HG03097 (cell line): ENCODE results near the gene RYR1.
"Not testable (repeated sequence)": the region's sequence is repeated elsewhere in the genome, so short reads cannot be mapped to it uniquely, and the experiment has no call there.

Experiments used
- ATAC-seq: cut with Tn5 transposase; IDR thresholded peaks from one replicate; pipeline ENCODE4 v1.9.1; 2021; ENCODE audit not compliant: unreplicated experiment, low FRiP score

The RYR1 gene

GRCh38 chr19:38537071-38537936 lies 103.8 kb downstream of the RYR1 start:
- ATAC-seq: no peak

GRCh38 chr19:38538386-38538785 lies 104.9 kb downstream of the RYR1 start:
- ATAC-seq: no peak

DNA sequence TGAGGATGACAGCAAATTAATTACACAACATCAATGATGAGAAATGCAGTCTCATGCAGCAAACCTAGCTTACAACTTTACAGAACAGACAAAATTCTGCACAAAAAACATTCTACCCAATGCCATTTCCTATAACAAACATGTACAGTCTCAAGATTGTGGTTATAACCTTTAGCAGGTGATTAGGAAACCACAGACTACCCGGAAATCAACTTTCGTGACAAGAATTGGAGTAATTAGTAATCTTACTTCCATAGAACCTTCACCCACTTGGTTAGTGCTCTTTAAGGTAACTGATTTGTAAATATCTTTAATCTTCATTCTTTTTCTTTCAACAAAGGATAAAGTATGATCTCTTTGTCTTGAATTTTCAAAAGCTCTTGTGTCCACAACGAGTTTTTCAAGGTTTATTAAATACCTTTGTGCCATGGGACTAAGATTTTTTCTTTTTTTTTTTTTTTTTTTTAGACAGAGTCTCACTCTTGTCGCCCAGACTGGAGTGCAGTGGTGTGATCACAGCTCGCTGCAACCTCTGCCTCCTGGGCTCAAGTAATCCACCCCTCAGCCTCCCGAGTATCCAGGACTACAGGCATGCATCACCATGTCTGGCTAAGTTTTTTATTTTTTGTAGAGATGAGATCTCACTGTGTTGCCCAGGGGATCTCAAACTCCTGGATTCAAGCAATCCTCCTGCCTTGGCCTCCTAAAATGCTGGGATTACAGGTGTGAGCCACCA lies 105.5 kb downstream of the RYR1 start:
- no peak for ATAC-seq

DNA sequence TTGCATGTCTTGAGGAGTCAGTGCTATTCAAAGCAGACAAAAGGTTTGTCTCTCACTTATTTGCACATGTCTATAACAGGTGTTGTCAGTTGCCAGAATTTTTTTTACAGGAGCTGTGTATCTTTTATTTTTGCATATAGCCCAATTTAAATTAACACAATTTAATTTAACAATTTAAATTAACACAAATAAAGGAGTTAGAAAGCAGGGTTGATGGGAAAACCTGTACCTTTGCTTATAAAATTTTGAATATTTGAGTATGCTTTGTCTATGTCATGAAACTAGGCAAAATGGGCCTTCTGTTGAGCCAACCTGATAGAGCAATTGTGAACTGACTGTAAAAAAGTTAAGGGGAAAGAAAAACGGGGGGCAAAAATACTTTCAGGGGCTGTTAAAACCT lies 106.3 kb downstream of the RYR1 start:
- ATAC-seq: no peak

DNA sequence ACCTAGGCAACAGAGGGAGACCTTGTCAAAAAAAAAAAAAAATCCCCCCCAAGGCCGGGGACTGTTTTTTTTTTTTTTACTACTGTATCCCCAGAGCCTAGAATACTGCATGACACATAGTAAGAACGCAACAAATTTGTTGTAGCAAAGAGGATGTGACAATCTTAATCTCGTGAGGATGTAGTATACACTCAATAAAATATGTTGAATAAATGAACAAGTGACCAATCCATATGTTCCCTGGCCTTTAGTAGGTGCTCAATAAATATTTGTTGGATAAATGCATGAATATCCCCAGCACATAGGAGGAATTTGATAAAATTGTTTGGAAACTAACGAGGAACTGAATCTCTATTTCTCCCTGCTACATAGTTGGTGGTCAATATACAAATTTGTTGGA lies 108.5 kb downstream of the RYR1 start:
- no peak for ATAC-seq

DNA sequence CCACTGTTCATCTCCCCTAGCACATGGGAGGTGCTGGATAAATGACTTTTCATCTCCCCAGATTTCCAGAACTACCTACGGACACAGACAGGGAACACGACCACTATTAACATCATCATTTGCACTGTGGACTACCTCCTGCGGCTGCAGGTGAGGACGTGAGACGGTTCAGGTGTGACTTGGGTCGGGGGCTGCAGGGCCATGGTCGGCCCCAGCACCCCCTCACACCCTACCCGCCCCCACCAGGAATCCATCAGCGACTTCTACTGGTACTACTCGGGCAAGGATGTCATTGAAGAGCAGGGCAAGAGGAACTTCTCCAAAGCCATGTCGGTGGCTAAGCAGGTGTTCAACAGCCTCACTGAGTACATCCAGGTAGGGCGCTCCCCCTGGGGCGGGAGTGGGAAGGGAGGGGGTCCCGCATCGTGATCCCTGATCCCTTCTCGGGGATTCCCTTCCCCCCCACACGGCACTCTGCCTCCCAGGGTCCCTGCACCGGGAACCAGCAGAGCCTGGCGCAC lies 109.9 kb downstream of the RYR1 start:
- ATAC-seq: no peak

DNA sequence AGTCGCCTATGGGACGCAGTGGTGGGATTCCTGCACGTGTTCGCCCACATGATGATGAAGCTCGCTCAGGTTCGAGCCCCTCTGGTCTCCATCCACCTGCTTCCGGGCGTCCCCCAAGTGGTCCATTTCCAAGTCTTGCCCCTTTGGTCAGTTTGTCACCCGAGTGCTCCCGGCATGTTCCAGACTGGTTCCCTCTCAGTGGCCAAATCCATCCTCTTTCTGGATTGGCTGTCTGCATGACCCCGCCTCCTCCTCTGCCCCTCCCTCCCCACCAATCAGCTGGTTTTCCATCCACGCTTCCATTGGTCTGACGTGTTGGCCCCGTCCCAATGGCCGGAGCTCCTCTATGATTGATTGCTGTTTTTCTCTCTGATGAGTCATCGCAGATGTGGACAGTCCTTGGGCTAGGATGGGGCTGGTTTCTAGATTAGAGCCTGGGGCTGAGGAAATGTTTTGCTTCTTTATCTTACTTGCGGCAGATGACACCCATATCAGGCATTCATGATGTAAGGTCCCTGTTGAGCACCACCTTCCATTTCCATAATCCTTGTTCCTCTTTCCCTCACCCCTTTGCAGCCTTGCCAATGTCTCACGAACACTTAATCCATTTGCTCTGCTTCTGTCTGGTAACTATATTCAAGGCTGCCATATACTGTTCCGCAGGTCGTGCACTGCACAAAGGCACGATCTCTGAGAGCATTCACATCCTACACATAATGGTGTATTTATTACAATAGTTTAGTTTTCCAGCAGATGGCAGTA lies 110.5 kb downstream of the RYR1 start:
- no peak for ATAC-seq

GRCh38 chr19:38544569-38545315 lies 111.3 kb downstream of the RYR1 start:
- ATAC-seq: no peak

DNA sequence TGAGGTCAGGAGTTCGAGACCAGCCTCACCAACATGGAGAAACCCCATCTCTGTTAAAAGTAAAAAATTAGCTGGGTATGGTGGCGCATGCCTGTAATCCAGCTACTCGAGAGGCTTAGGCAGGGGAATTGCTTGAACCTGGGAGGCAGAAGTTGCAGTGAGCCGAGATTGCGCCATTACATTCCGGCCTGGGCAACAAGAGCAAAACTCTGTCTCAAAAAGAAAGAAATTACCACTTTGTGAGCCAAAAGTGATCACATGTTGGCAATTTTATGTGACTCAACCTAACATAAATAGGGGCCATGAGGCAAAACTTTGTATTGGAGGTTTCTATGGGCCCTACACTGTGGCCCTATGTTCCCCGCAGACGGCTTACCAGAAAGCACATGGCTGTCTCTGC lies 112.1 kb downstream of the RYR1 start:
- ATAC-seq: no peak

DNA sequence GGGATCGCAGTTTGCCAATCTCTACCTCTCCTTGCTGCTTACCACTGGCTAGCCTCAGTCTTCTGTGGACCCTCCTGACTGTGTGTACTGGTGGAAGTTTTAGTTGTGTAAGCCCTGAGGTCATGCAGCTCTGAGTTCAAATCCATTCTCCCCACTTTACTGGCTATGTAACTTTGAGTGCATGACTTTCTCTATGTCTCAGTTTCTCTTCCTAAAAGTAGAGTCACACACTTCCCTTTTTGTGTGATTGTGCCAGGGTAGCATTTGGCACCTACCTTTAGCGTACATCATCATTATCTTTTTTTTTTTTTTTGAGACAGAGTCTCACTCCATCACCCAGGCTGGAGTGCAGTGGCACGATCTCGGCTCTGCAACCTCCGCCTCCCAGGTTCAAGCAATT lies 113.9 kb downstream of the RYR1 start:
- ATAC-seq: no peak

GRCh38 chr19:38549061-38549460 lies 115.6 kb downstream of the RYR1 start:
- no peak for ATAC-seq

- no peak for ATAC-seq
Observed at GRCh38 chr19:38549942-38550341, 116.5 kb downstream of the RYR1 start.

DNA sequence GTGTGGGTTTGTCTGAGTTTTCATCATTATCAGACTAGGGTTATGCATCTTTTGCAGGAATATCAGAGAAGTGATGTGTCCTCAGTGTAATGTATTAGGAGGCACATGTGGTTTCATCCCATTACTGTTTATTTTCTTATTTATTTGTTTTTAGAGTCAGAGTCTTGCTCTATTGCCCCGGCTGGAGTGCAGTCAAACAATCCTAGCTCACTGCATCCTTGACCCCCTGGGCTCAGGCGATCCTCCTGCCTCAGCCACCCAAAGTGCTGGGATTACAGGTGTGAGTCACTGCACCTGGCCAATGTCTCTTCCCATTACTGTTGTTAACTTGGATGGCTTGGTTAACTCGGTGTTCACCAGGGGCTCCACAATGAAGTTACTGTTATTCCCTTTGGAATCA lies 116.9 kb downstream of the RYR1 start:
- no peak for ATAC-seq

GRCh38 chr19:38551450-38551813 lies 117.9 kb downstream of the RYR1 start:
- ATAC-seq: no peak

- not testable (repeated sequence) for ATAC-seq
Observed at GRCh38 chr19:38553239-38553638, 119.7 kb downstream of the RYR1 start.

DNA sequence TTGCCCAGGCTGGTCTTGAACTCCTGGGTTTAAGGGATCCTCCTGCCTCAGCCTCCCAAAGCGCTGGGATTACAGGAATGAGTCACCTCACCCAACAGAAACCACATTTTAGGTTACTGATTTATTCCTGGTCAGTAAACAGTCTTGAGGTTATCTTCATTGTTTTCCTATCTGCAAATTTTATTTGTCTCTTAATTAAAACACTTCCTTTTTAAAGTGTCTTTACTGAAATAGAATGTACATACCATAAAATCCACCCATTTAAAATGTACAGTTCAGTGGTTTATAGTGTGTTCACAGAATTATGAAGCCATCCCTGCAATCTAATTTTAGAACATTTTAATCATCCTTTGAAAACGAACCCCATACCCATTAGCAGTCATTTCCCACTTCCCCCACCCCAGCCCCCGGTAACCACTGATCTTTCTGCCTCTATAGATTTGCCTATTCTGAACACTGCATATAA lies 121.2 kb downstream of the RYR1 start:
- ATAC-seq: no peak

DNA sequence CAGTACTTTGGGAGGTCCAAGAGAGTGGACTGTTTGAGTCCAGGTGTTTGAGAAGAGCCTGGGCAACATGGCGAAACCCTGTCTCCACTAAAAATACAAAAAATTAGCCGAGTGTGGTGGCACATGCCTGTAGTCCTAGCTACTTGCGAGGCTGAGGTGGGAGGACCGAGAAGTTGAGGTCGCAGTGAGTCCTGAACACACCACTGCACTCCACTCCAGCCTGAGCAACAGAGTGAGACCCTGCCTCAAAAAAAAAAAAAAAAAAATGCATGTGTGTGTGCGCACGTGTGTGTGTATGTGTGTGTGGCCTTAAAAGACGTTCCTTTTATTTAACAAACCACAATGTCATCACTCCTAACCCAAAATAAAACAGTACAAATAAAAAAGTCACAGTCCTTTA lies 121.7 kb downstream of the RYR1 start:
- ATAC-seq: no peak

DNA sequence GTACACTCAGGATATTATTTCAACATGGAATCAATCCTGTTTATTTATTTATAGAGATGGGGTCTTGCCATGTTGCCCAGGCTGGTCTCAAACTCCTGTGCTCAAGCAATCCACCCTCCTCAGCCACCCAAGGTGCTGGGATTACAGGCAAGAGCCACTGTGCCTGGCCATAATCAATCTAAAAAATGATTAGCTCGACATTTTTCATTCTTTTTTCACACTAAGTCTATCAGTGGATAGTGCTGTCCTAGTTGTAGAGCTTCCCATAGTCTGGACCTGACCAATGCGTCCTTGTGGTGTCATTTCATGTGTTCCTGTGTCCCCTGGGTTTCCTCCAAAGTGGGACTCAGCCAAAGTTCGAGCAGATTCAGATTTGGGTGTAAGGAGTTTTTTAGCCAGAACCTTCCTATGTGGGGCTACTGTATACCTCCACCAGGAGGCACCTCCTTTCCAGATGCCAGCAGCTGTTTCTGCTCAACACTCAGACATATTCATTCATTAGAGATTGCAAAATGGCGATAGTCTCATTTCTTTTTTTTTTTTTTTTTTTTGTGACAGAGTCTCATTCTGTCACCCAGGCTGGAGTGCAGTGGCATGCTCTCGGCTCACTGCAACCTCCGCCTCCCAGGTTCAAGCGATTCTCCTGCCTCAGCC lies 123.2 kb downstream of the RYR1 start:
- ATAC-seq: no peak

- no peak for ATAC-seq
Observed at GRCh38 chr19:38557205-38557799, 123.8 kb downstream of the RYR1 start.
